ENCODE measurements around the gene GGCX.
A peak's percentile ranks its signal among the peaks of the same experiment; 100 is the strongest.
"Not testable (repeated sequence)": the region's sequence is repeated elsewhere in the genome, so short reads cannot be mapped to it uniquely, and the experiment has no call there.

The GGCX gene

GRCh38 chr2:85564144-85564563, 2.9 kb upstream of the GGCX start:
- DNase-seq = peak in 1 of 2 experiments; percentile 15

GRCh38 chr2:85560812-85561279, 447 bp downstream of the GGCX start:
- no peak for DNase-seq

- DNase-seq = not testable (repeated sequence)
These were observed 928 bp downstream of the GGCX start for GRCh38 chr2:85560403-85560726.

- no peak for DNase-seq
These were observed 3.1 kb downstream of the GGCX start for GRCh38 chr2:85558160-85558559.

- no peak for DNase-seq
These were observed 4.2 kb downstream of the GGCX start for GRCh38 chr2:85557130-85557529.

- DNase-seq = no peak
These were observed 6.2 kb downstream of the GGCX start for GRCh38 chr2:85554980-85555612.

- no peak for DNase-seq
These were observed 8.1 kb downstream of the GGCX start for GRCh38 chr2:85553184-85553583.

- DNase-seq = peak; percentile 81 to 85
These were observed 9.3 kb downstream of the GGCX start for GRCh38 chr2:85551698-85552678.

- peak; percentile 73 to 82 for DNase-seq
These were observed 10.8 kb downstream of the GGCX start for GRCh38 chr2:85550486-85550885.

GRCh38 chr2:85549826-85550225, 11.5 kb downstream of the GGCX start:
- peak in 1 of 2 experiments; percentile 17 for DNase-seq

- DNase-seq = no peak
These were observed 12.2 kb downstream of the GGCX start for GRCh38 chr2:85549095-85549494.

GRCh38 chr2:85548608-85548900, 12.7 kb downstream of the GGCX start:
- no peak for DNase-seq

GRCh38 chr2:85547859-85548607, 13.3 kb downstream of the GGCX start:
- DNase-seq = peak; percentile 26

- peak; percentile 47 to 48 for DNase-seq
These were observed 14.0 kb downstream of the GGCX start for GRCh38 chr2:85547089-85547858.

GRCh38 chr2:85545780-85546240, 15.5 kb downstream of the GGCX start:
- DNase-seq = no peak

- peak in 1 of 2 experiments; percentile 21 for DNase-seq
These were observed 16.1 kb downstream of the GGCX start for GRCh38 chr2:85544915-85545779.

GRCh38 chr2:85544254-85544691, 17.0 kb downstream of the GGCX start:
- not testable (repeated sequence) for DNase-seq

- no peak for DNase-seq
These were observed 18.5 kb downstream of the GGCX start for GRCh38 chr2:85542777-85543176.

- no peak for DNase-seq
These were observed 19.4 kb downstream of the GGCX start for GRCh38 chr2:85541753-85542457.

GRCh38 chr2:85541262-85541661, 20.0 kb downstream of the GGCX start:
- no peak for DNase-seq

Data from Kasumi-1 (cell line).